Lung (tissue), 12 donors: ENCODE measurements around the gene ZNF581. TPM values are rescaled to one million over a fixed set of nuclear protein-coding genes. Genes with fewer than 3 reads are reported as not detected.

Experiments
- ATAC-seq: fragments of 200-7000 bp; cut with Tn5 transposase; one replicate; pipeline ENCODE4 v1.9.1; 2020; ENCODE audit warnings: moderate number of reproducible peaks; ENCODE audit not compliant: insufficient read depth, low FRiP score
- DNase-seq, 3 donors: peaks; one replicate each; pipeline ENCODE4 v3.0.0-alpha.2; 2013 to 2017
- H3K27ac ChIP-seq, 2 donors: one replicate each; pipeline ENCODE4 v1.5.1; 2013; ENCODE audit warnings: mild to moderate bottlenecking in 2 of 2, moderate library complexity in 2 of 2, control low read depth in 1 of 2, inconsistent platforms in 1 of 2, low read depth in 1 of 2, low read length in 1 of 2
- H3K27me3 ChIP-seq, 3 donors: one replicate each; pipeline ENCODE4 v1.5.1; 2013; ENCODE audit warnings: low read length in 2 of 3; ENCODE audit not compliant: control insufficient read depth in 3 of 3, insufficient read depth in 3 of 3
- H3K36me3 ChIP-seq, 4 donors: one replicate each; pipeline ENCODE4 v1.5.1; 2013; ENCODE audit warnings: low read length in 4 of 4, mild to moderate bottlenecking in 1 of 4, moderate library complexity in 1 of 4; ENCODE audit not compliant: control insufficient read depth in 4 of 4, insufficient read depth in 4 of 4
- H3K4me1 ChIP-seq, 5 donors: one replicate each; pipeline ENCODE4 v1.5.1; 2013; ENCODE audit warnings: low read length in 5 of 5, mild to moderate bottlenecking in 2 of 5, moderate library complexity in 1 of 5; ENCODE audit not compliant: control insufficient read depth in 5 of 5, insufficient read depth in 5 of 5
- H3K4me3 ChIP-seq: one replicate; pipeline ENCODE4 v1.5.1; 2013; ENCODE audit warnings: mild to moderate bottlenecking, control low read depth, moderate library complexity
- H3K9ac ChIP-seq, 2 donors: one replicate each; pipeline ENCODE4 v1.5.1; 2013; ENCODE audit warnings: low read length in 2 of 2, control low read depth in 1 of 2; ENCODE audit not compliant: insufficient read depth in 1 of 2
- H3K9me3 ChIP-seq, 4 donors: one replicate each; pipeline ENCODE4 v1.5.1; 2013; ENCODE audit warnings: low read length in 3 of 4, mild to moderate bottlenecking in 1 of 4, moderate library complexity in 1 of 4; ENCODE audit not compliant: control insufficient read depth in 4 of 4, insufficient read depth in 3 of 4
- WGBS, 2 donors: extraction: QIAGEN DNeasy Blood & Tissue Kit; methylation state at CpG; one replicate each; pipeline ENCODE4 v1.1.7; 2013; 5-methylcytosine and 5-hydroxymethylcytosine counted together
- polyA plus RNA-seq, 2 donors: library from polyadenylated mRNA; stranded (reverse); fragments of 200-250 nt; gene quantifications; one replicate each; pipeline ENCODE4 v1.2.1, GENCODE V29; 2013
- total RNA-seq, 2 donors: library from RNA; depleted of rRNA in 1 of 2; stranded (reverse); fragments of >200 nt in 1 of 2; gene quantifications; one replicate each; pipeline ENCODE4 v1.2.1, GENCODE V29; 2014 to 2021
- TF ChIP-seq, protein P1 (sequence below): IDR thresholded peaks from 2 replicates; pipeline ENCODE4 v1.5.1; 2012; ENCODE audit warnings: mild to moderate bottlenecking; ENCODE audit errors: control extremely low read depth, extremely low read depth
- donor health status: control.
- donor health status: control.
- donor health status: Bipolar disorder and iron deficiency.
- donor health status: healthy.
- donor health status: DM: yes; HTN: yes; CAD: no.

The ZNF581 gene
- total and polyA plus RNA-seq, 4 donors: 15.0 to 18.1 (median 15.6) TPM

DNA sequence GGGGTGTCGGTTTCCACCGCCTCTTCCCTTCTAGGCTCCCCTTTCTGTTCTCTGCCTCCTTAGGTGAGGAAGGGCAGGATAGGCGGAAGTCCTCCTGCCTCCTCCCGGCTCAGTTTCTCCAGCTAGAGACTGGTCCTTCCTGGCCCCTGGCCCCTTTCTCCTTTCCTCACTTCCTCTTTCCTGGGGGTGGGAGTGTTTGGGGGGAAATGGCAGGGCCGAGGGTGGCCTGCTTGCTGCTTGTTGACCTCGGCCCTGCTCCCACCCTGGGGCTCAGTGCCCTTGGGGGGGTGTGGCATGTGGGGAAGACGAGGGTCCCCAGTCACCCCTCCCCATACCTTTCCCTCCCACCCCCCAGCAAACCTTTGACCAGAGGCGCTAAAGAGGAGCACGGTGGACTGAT, 16.4 kb downstream of the ZNF581 start:
- TF ChIP-seq, protein P1, sequence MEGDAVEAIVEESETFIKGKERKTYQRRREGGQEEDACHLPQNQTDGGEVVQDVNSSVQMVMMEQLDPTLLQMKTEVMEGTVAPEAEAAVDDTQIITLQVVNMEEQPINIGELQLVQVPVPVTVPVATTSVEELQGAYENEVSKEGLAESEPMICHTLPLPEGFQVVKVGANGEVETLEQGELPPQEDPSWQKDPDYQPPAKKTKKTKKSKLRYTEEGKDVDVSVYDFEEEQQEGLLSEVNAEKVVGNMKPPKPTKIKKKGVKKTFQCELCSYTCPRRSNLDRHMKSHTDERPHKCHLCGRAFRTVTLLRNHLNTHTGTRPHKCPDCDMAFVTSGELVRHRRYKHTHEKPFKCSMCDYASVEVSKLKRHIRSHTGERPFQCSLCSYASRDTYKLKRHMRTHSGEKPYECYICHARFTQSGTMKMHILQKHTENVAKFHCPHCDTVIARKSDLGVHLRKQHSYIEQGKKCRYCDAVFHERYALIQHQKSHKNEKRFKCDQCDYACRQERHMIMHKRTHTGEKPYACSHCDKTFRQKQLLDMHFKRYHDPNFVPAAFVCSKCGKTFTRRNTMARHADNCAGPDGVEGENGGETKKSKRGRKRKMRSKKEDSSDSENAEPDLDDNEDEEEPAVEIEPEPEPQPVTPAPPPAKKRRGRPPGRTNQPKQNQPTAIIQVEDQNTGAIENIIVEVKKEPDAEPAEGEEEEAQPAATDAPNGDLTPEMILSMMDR: no peak
- DNase-seq: no peak
- WGBS, 2 donors: 61 to 65% methylated on average over 9 of the region's 9 CpGs
- Histone ChIP-seq H3K36me3 (peaks cover 19 to 57% (median 31%) of the 10 kb centered on the region in 4 donors), H3K27me3 (no peaks in the 10 kb centered on the region), H3K4me1 (peaks cover 13 to 31% (median 20%) of the 10 kb centered on the region in 5 donors), H3K4me3 (no peak overlapping the region), H3K9ac (no peak overlapping the region), H3K9me3 (no peaks in the 10 kb centered on the region), H3K27ac (no peak overlapping the region)
- ATAC-seq: no peak

DNA sequence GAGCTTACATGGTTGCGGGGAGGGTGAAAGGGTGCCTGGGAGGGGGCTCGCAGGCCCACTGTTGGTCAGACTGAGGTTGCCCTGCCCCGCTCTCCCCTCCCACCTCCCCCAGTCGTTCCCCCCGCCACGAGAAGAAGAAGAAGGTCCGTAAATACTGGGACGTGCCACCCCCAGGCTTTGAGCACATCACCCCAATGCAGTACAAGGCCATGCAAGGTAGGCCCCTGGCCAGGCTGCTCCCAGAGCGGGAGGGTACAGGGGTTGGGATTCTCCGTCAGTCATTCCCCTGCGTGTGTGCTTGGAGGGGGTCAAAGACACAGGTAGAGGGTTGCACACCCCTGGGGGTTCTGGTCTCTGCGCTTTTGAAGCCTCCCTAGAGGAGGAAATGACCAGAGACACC, 17.0 kb downstream of the ZNF581 start:
- Histone ChIP-seq H3K36me3 (peaks cover 19 to 60% (median 32%) of the 10 kb centered on the region in 4 donors), H3K27ac (no peak overlapping the region), H3K9ac (no peak overlapping the region), H3K9me3 (no peaks in the 10 kb centered on the region), H3K4me1 (peaks cover 13 to 31% (median 20%) of the 10 kb centered on the region in 5 donors), H3K4me3 (no peak overlapping the region), H3K27me3 (no peaks in the 10 kb centered on the region)
- DNase-seq: no peak
- WGBS, 2 donors: 89 to 96% methylated on average over 12 of the region's 12 CpGs
- TF ChIP-seq, protein P1: no peak
- no peak for ATAC-seq

- no peak overlapping the region for H3K4me3 ChIP-seq
- H3K9me3 ChIP-seq: no peaks in the 10 kb centered on the region
- H3K27ac ChIP-seq: no peak overlapping the region
- peaks cover 12 to 28% (median 19%) of the 10 kb centered on the region in 5 donors for H3K4me1 ChIP-seq
- no peaks in the 10 kb centered on the region for H3K27me3 ChIP-seq
- 85 to 94% methylated on average over 16 of the region's 16 CpGs for WGBS, 2 donors
- no peak for DNase-seq
- H3K9ac ChIP-seq: no peak overlapping the region
- peaks cover 19 to 64% (median 32%) of the 10 kb centered on the region in 4 donors for H3K36me3 ChIP-seq
- no peak for ATAC-seq
- TF ChIP-seq, protein P1: no peak
These were observed 17.5 kb downstream of the ZNF581 start for GRCh38 chr19:55660991-55661390.

DNA sequence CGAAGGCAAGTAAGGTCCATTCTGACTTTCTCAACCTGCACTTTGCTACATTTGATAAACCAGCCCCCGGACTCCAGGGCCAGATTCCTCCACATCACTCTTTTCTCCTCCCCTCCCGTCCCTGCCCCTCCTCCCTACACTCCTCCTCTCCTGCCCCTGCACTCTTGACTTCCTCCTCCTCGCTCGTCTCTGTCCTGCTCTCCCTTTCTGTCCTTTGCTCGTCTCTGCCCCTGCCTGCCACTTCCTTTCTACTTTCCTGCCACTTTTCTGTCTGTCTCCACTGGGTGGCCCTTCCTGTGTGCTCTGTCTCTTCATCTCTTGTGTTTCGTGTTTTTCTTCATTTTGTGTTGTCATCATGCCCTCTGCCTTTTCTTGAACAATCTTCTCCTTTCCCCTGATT, 18.4 kb downstream of the ZNF581 start:
- Histone ChIP-seq H3K4me1 (peaks cover 5 to 22% (median 11%) of the 10 kb centered on the region in 5 donors), H3K36me3 (peaks cover 19 to 72% (median 39%) of the 10 kb centered on the region in 4 donors), H3K9ac (no peak overlapping the region), H3K9me3 (no peaks in the 10 kb centered on the region), H3K27me3 (no peaks in the 10 kb centered on the region), H3K4me3 (no peak overlapping the region), H3K27ac (no peak overlapping the region)
- TF ChIP-seq, protein P1: no peak
- 49 to 63% methylated on average over 7 of the region's 7 CpGs for WGBS, 2 donors
- ATAC-seq (no peak), DNase-seq (no peak)
